GM19351 (cell line): ENCODE measurements around the gene CNTNAP2.
A peak's percentile ranks its signal among the peaks of the same experiment; 100 is the strongest.

Experiments
- ATAC-seq: cut with Tn5 transposase; IDR thresholded peaks from one replicate; pipeline ENCODE4 v1.9.1; 2021; ENCODE audit warnings: mild to moderate bottlenecking, moderate library complexity; ENCODE audit not compliant: unreplicated experiment

CNTNAP2 gene

GRCh38 chr7:146116521-146117222, at the start of gene CNTNAP2:
Gene CNTNAP2 (plus strand): TSS chr7:146116801. CDS start chr7:146116877, 76 bp downstream.
- peak; percentile 4 for ATAC-seq

- no peak for ATAC-seq
Measured at GRCh38 chr7:146067880-146068279, 48.7 kb upstream of the CNTNAP2 start.

GRCh38 chr7:146074195-146074765, 42.3 kb upstream of the CNTNAP2 start:
- ATAC-seq, result no peak

- ATAC-seq, result no peak
Measured at GRCh38 chr7:146076344-146076743, 40.3 kb upstream of the CNTNAP2 start.

GRCh38 chr7:146084086-146084485, 32.5 kb upstream of the CNTNAP2 start:
- no peak for ATAC-seq

GRCh38 chr7:146090023-146090645, 26.5 kb upstream of the CNTNAP2 start:
- peak; percentile 89 for ATAC-seq

GRCh38 chr7:146094356-146094755, 22.2 kb upstream of the CNTNAP2 start:
- ATAC-seq, result no peak

- no peak for ATAC-seq
Measured at GRCh38 chr7:146096994-146097393, 19.6 kb upstream of the CNTNAP2 start.

GRCh38 chr7:146106319-146106718, 10.3 kb upstream of the CNTNAP2 start:
- ATAC-seq, result no peak

- ATAC-seq, result no peak
Measured at GRCh38 chr7:146112755-146113154, 3.8 kb upstream of the CNTNAP2 start.

GRCh38 chr7:146115548-146115850, 1.1 kb upstream of the CNTNAP2 start:
- peak; percentile 6 for ATAC-seq

GRCh38 chr7:146115851-146116520, 615 bp upstream of the CNTNAP2 start:
- ATAC-seq, result peak; percentile 63

- no peak for ATAC-seq
Measured at GRCh38 chr7:146117576-146117975, 975 bp downstream of the CNTNAP2 start.

- no peak for ATAC-seq
Measured at GRCh38 chr7:146119002-146119401, 2.4 kb downstream of the CNTNAP2 start.

- ATAC-seq, result no peak
Measured at GRCh38 chr7:146123715-146124114, 7.1 kb downstream of the CNTNAP2 start.

- ATAC-seq, result no peak
Measured at GRCh38 chr7:146126767-146127509, 10.3 kb downstream of the CNTNAP2 start.

GRCh38 chr7:146129296-146129695, 12.7 kb downstream of the CNTNAP2 start:
- ATAC-seq, result no peak

- no peak for ATAC-seq
Measured at GRCh38 chr7:146129997-146130396, 13.4 kb downstream of the CNTNAP2 start.

- no peak for ATAC-seq
Measured at GRCh38 chr7:146131701-146132100, 15.1 kb downstream of the CNTNAP2 start.

- no peak for ATAC-seq
Measured at GRCh38 chr7:146136357-146136875, 19.8 kb downstream of the CNTNAP2 start.

- ATAC-seq, result no peak
Measured at GRCh38 chr7:146138926-146139325, 22.3 kb downstream of the CNTNAP2 start.
